HG03060 (cell line): Measurements from ENCODE around the gene WIZ.

ENCODE experiments used
- ATAC-seq: cut with Tn5 transposase; IDR thresholded peaks from one replicate; pipeline ENCODE4 v1.9.1; 2021; ENCODE audit warnings: low read depth, moderate number of reproducible peaks; ENCODE audit not compliant: unreplicated experiment

WIZ gene

GRCh38 chr19:15468675-15469512 lies 19.1 kb upstream of the WIZ start:
- no peak for ATAC-seq

- ATAC-seq = no peak
Measured at GRCh38 chr19:15467734-15468214, 18.0 kb upstream of the WIZ start.

DNA sequence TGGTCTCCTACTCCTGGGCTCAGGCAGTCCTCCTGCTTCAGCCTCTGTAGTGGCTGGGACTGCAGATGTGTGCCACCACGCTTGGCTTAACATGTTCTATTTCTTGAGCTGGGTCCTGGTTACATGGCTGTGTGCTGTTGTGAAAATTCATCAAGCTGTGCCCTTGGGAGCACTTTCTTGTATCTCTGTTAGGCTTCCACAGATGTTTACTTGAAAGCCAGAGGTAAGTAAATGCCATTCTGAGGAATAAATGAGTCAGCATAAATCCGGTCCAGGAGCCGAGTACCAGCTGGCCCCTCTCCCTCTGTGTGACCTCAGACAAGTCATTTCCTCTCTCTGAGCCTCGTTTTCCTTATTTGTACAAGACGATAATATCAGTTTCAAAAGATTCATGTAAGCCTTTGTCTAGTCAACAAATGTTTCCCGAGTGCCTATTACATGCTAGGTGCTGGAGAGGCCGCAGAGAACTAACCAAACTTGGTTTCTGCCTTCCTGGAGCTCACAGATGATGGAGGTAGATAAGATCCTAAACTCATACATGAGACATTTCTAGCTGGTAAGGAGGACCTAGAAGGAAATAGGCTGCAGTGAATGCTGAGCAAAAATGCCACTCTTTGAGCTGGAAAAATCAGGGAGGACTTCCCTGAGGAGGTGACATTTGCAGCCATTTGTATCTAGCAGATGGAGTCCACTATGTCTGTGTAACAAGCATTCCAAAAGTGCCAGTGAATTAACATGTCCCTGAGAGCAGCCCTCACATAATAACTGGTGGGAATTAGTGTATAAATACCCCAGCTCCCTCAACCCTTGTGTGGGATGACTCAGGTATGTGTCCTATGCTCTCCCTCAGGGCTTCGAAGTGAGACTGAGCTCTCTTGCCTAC lies 17.3 kb upstream of the WIZ start:
- ATAC-seq = peak; percentile 35

- ATAC-seq = no peak
Measured at GRCh38 chr19:15464394-15465385, 14.9 kb upstream of the WIZ start, which contains the start of gene RASAL3. Gene RASAL3 (minus strand): TSS chr19:15464544. CDS start chr19:15464358, 186 bp downstream.

- no peak for ATAC-seq
Measured at GRCh38 chr19:15463861-15464371, 14.2 kb upstream of the WIZ start.

DNA sequence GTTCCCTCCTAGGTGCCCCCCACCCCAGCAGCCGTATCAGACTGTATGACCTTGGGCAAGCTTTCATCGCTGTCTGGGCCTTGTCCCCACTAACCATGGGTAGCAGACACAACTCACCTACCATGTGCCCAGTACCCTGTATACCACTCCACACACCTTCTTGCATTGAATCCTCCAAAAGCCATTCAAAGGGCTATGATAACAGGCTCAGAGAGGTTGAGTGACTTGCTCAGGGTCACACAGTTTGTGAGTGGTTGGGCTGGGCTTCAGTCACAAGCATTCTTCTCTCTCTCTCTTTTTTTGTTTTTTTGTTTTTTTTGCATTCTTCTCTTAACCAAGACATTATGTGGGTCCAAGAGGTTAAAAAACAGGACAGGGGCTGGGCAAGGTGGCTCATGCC lies 11.9 kb upstream of the WIZ start:
- ATAC-seq = no peak

DNA sequence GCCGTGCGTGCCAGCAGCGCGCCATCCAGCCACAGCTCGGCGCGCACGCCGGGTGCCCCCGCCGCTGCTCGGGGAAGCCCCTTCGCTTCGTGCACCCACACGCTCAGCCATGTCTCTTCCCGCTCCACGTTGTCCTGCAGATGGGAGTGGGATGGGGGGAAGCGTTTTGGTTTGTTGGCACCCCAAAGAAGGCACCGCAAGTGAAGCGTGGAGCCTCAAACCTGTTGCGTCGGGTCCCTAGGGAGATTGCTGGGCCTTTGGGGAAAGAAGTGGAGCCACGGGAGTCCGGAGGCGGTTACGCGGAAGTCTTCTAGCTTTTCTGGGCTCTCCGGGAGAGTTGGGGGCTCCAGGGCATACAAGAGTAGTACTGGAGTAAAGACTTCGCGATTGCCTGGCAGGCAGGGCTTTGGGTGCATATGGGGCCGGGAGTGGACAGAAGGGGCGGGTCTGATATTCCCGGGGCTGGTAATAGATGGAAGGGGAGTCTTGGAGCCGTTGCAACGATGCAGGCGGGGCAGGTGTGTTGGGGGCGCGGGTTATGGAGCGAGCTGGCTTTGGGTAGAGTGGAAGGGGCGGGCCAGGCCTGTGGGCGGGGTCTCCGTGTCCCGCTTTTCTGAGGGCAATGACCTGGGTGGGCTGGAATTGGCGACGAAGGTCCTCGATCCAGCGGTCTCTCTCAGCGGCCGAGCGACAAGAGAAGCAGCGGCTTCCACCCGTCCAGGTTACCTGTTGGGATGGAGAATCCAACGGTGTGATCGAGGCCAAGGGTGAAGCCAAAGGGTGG lies 8.1 kb upstream of the WIZ start:
- no peak for ATAC-seq

DNA sequence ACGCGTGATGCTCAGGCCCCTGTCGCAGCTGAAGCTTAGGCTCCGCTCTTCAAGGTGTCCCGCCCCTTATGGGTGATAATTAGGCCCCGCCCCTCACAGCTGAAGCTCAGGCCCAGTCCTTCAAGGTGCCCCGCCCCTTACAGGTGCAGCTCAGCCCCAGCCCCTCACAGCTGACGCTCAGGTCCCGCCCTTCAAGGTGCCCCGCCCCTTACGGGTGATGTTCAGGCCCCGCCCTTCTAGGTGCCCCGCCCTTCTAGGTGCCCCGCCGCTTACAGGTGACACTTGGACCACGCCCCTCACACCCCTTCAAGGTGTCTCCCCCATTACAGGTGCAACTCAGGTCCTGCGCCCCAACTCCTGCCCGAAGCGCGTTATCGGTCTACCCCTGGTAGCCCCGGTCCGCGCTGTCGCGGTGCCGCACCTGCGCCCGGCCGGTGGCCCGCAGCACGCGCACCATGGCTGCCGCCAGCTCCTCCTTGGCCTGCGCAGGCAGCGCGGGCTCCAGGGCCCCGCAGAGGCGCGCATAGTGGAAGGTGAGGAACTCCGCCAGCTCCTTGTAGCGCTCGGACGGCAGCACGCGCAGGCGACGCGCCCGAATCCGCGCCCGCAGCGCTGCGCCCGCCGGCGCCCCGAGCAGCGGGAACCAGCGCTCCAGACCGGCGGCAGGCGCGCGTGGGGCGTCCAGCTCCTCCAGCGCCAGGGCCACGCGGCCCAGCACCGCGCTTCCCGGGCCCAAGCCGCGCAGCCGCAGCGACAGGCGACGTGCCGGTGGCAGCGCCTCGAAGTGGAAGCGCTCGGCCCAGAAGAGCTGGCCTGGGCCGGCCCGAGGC lies 7.3 kb upstream of the WIZ start:
- ATAC-seq = no peak

GRCh38 chr19:15456441-15456840 lies 6.7 kb upstream of the WIZ start:
- ATAC-seq = no peak

- no peak for ATAC-seq
Measured at GRCh38 chr19:15455996-15456395, 6.2 kb upstream of the WIZ start.

DNA sequence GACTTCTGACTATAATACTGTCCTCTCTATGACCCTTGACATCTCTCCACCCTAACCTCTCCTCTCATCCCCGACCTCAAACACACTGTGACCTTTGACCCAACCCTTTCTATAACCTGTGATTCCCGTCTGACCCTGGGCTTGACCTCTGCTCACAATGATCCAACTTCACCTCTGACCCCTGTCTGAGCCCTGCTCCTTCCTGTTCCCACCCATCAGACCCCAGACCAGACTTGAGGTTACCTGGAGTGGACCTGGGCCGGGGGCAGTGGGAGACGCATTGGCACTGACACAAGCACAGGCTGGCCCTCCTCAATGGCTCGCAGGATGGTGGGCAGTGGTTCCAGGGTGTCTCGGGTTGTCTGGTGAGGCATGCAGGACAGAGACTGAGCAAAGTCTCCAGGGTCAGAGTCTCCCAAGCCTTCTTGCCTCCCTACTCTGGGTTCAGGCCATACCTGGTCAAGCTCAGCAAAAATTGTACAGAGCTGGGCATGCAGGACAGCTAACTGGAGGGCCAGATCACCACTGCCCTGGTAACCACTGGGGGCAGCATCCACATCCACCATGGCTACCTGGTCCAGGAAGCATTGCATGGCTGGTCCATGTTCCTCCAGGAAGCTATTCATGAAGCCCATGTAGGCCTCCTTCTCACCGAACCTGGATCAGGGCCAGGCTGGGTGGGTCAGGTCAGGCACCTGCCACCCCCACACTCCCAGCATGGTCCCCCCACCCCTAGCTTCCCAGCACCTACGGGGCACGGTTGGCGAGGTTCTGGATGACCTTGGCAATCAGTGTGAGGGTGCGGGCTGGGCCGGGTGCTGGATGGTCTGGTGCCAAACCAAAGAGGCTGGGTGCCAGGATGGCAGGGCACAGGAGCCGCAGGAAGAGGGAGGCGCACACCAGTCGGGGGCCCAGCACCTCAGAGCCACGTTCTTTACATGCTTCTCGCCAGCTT lies 4.4 kb upstream of the WIZ start:
- ATAC-seq = no peak

GRCh38 chr19:15453091-15453578 lies 3.4 kb upstream of the WIZ start:
- no peak for ATAC-seq

DNA sequence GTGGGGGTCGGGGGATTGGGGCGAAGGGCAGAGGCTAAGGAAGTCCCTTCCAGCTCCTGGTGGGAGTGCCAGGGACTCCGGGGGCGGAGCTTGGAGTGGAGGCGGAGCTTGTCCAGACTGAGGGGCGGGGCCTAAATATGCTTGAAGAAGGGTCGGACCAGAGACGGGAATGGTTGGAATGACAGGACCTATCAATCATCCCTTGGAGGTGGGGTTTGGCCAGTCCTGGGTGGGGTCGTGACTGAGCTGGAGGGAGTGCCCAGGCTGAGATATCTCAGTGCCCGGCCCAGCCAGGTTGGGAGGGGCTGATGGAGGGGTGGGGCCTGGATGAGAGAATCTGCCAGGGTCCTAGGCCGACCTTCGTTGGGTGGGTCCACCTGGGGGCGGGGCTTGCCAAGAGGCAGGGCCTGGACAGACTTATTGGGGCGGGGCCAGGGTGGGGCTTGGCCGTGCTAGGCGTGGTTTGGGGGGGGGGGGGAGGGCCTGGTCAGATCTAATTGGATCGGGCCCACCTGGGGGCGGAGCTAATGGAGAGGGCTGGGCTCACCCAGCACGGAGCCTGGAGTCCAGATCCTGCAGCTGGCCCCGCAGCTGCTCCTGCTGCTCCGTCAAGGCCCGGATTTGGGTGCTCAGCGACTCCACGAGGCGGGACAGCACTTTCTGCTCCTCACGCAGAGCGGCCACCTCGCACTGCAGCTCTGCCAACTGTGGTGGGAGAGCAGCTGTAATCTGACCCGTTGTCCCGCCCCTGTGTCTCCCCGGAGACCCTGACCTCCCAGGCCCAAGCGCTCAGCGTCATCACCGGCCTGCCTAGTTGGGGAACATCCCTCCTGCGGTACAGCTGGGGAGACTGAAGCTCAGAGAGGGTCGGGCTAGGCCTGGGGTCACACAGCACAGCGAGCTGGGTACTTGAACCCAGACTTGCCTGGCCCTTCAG lies 2.6 kb upstream of the WIZ start:
- no peak for ATAC-seq

DNA sequence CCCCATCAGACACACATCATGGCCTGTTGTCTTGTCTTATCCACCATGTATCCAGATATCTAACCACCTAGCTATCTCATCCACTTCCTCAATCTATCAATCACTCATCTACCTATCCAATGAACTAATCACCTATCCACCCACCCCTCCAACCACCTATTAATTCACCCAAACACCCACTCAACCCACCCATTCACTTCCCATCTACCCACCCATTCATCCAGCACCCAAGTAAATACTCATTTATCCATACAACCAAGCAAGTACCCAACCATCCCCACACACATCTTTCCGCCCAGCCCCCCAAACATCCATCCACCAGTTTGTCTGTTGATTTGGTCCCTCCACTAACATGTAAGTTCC lies 753 bp upstream of the WIZ start:
- ATAC-seq = no peak

- no peak for ATAC-seq
Measured at GRCh38 chr19:15448778-15449619, 757 bp downstream of the WIZ start.
